GM21360 (cell line): Measurements from ENCODE around the gene DACT2.
"Not testable (repeated sequence)": the region's sequence is repeated elsewhere in the genome, so short reads cannot be mapped to it uniquely, and the experiment has no call there.

ENCODE experiments used
- ATAC-seq: cut with Tn5 transposase; IDR thresholded peaks from one replicate; pipeline ENCODE4 v1.9.1; 2021; ENCODE audit warnings: mild to moderate bottlenecking, moderate library complexity; ENCODE audit not compliant: unreplicated experiment

Gene DACT2

GRCh38 chr6:168305096-168305749, 14.4 kb downstream of the DACT2 start:
- no peak for ATAC-seq

- ATAC-seq: no peak
Measured at GRCh38 chr6:168304752-168305015, 14.9 kb downstream of the DACT2 start.

- no peak for ATAC-seq
Measured at GRCh38 chr6:168303982-168304751, 15.4 kb downstream of the DACT2 start.

- ATAC-seq: no peak
Measured at GRCh38 chr6:168302534-168302933, 17.0 kb downstream of the DACT2 start.

- no peak for ATAC-seq
Measured at GRCh38 chr6:168301648-168302398, 17.8 kb downstream of the DACT2 start.

GRCh38 chr6:168300975-168301647, 18.5 kb downstream of the DACT2 start:
- no peak for ATAC-seq

GRCh38 chr6:168299541-168300511, 19.8 kb downstream of the DACT2 start:
- no peak for ATAC-seq

- no peak for ATAC-seq
Measured at GRCh38 chr6:168297643-168298042, 21.9 kb downstream of the DACT2 start.

- no peak for ATAC-seq
Measured at GRCh38 chr6:168294901-168295300, 24.7 kb downstream of the DACT2 start.

GRCh38 chr6:168293636-168294530, 25.7 kb downstream of the DACT2 start:
- no peak for ATAC-seq

GRCh38 chr6:168292826-168293225, 26.8 kb downstream of the DACT2 start:
- no peak for ATAC-seq

GRCh38 chr6:168291450-168291849, 28.1 kb downstream of the DACT2 start:
- ATAC-seq: no peak

- no peak for ATAC-seq
Measured at GRCh38 chr6:168290095-168290494, 29.5 kb downstream of the DACT2 start.

GRCh38 chr6:168289571-168289962, 30.0 kb downstream of the DACT2 start:
- no peak for ATAC-seq

- ATAC-seq: no peak
Measured at GRCh38 chr6:168288781-168289570, 30.6 kb downstream of the DACT2 start.

- not testable (repeated sequence) for ATAC-seq
Measured at GRCh38 chr6:168287460-168287859, 32.1 kb downstream of the DACT2 start.

- not testable (repeated sequence) for ATAC-seq
Measured at GRCh38 chr6:168286771-168287446, 32.7 kb downstream of the DACT2 start.

GRCh38 chr6:168286116-168286515, 33.5 kb downstream of the DACT2 start:
- ATAC-seq: no peak
